Activated CD8-positive, alpha-beta memory T cell treated with anti-CD3 and anti-CD28 coated beads, Interleukin-2, amount 10 ng/mL, durations not matched to agents 7 days and 5 days (primary cell): Measurements from ENCODE around the gene UBE2E2. TPM values are rescaled to one million over a fixed set of nuclear protein-coding genes. Genes with fewer than 3 reads are reported as not detected.

Experiments
- ATAC-seq: fragments of 150-1000 bp; cut with Tn5 transposase; one replicate; pipeline ENCODE4 v1.10.0; 2021; ENCODE audit warnings: moderate library complexity
- CTCF ChIA-PET: fragments of 350-600 bp; sonication (Branson Sonifier 250); formaldehyde crosslinking; loops from one replicate; lab custom pipeline; 2021; ENCODE audit warnings: antibody characterized with exemption; lab: Charles Lee
- DNase-seq: peaks from one replicate; pipeline ENCODE4 v3.0.0-alpha.2; 2020
- H3K27ac Mint-ChIP-seq: one replicate; pipeline ENCODE4 v1.8.0; 2021; ENCODE audit warnings: mild to moderate bottlenecking, mixed read lengths
- H3K27me3 Mint-ChIP-seq: one replicate; pipeline ENCODE4 v1.8.0; 2021; ENCODE audit warnings: mixed read lengths
- H3K36me3 Mint-ChIP-seq: one replicate; pipeline ENCODE4 v1.8.0; 2021; ENCODE audit warnings: mild to moderate bottlenecking, mixed read lengths
- H3K4me1 Mint-ChIP-seq: one replicate; pipeline ENCODE4 v1.8.0; 2021; ENCODE audit warnings: mixed read lengths
- H3K4me3 Mint-ChIP-seq: one replicate; pipeline ENCODE4 v1.8.0; 2021; ENCODE audit warnings: mild to moderate bottlenecking, moderate library complexity, mixed read lengths
- H3K9me3 Mint-ChIP-seq: one replicate; pipeline ENCODE4 v1.8.0; 2022; ENCODE audit warnings: low read depth, mixed read lengths
- total RNA-seq, 2 experiments: library from RNA; stranded (reverse); gene quantifications; one replicate each; pipeline ENCODE4 v1.2.3, GENCODE V29; 2021

Gene UBE2E2
- total RNA-seq, 2 experiments from 2014 or later = 0.77 to 0.82 TPM

GRCh38 chr3:23576379-23576959 is 373.3 kb downstream of the UBE2E2 start:
- Mint-ChIP-seq H3K27me3 (no peaks in the 10 kb centered on the region), H3K4me3 (no peak overlapping the region), H3K9me3 (no peaks in the 10 kb centered on the region), H3K27ac (no peak overlapping the region), H3K4me1 (no peaks in the 10 kb centered on the region), H3K36me3 (no peaks in the 10 kb centered on the region)
- ATAC-seq (no peak), DNase-seq (no peak)
- CTCF ChIA-PET = no interaction called here

GRCh38 chr3:23580096-23580713 is 377.1 kb downstream of the UBE2E2 start:
- no peaks in the 10 kb centered on the region for H3K36me3 Mint-ChIP-seq
- H3K4me3 Mint-ChIP-seq = no peak overlapping the region
- ATAC-seq (no peak), DNase-seq (no peak)
- no peak overlapping the region for H3K27ac Mint-ChIP-seq
- no peaks in the 10 kb centered on the region for H3K9me3 Mint-ChIP-seq
- no peaks in the 10 kb centered on the region for H3K27me3 Mint-ChIP-seq
- CTCF ChIA-PET = no interaction called here
- no peaks in the 10 kb centered on the region for H3K4me1 Mint-ChIP-seq

GRCh38 chr3:23583980-23584740 is 381.0 kb downstream of the UBE2E2 start:
- no peak for DNase-seq
- Mint-ChIP-seq H3K27ac (no peak overlapping the region), H3K4me3 (no peak overlapping the region), H3K4me1 (no peaks in the 10 kb centered on the region), H3K9me3 (no peaks in the 10 kb centered on the region), H3K27me3 (no peaks in the 10 kb centered on the region), H3K36me3 (no peaks in the 10 kb centered on the region)
- ATAC-seq = no peak
- CTCF ChIA-PET = no interaction called here

- ATAC-seq = no peak
- peaks cover 3% of the 10 kb centered on the region for H3K27me3 Mint-ChIP-seq
Observed at GRCh38 chr3:23587513-23587912, 384.4 kb downstream of the UBE2E2 start.

GRCh38 chr3:23588547-23588946 is 385.4 kb downstream of the UBE2E2 start:
- no peak for ATAC-seq
- H3K9me3 Mint-ChIP-seq = no peaks in the 10 kb centered on the region
- H3K27me3 Mint-ChIP-seq = peaks cover 3% of the 10 kb centered on the region
- no peak overlapping the region for H3K4me3 Mint-ChIP-seq
- CTCF ChIA-PET = no interaction called here
- no peaks in the 10 kb centered on the region for H3K36me3 Mint-ChIP-seq
- no peaks in the 10 kb centered on the region for H3K4me1 Mint-ChIP-seq
- no peak overlapping the region for H3K27ac Mint-ChIP-seq
- DNase-seq = no peak

More at GRCh38 chr3:23587513-23587912, 384.4 kb downstream of the UBE2E2 start:
- no peak for DNase-seq
- Mint-ChIP-seq H3K4me1 (no peaks in the 10 kb centered on the region), H3K36me3 (no peaks in the 10 kb centered on the region), H3K27ac (no peak overlapping the region), H3K4me3 (no peak overlapping the region), H3K9me3 (no peaks in the 10 kb centered on the region)
- CTCF ChIA-PET = no interaction called here

GRCh38 chr3:23589602-23590001 is 386.5 kb downstream of the UBE2E2 start:
- peaks cover 3% of the 10 kb centered on the region for H3K27me3 Mint-ChIP-seq
- no peaks in the 10 kb centered on the region for H3K9me3 Mint-ChIP-seq
- no peak for DNase-seq
- H3K4me1 Mint-ChIP-seq = no peaks in the 10 kb centered on the region
- H3K27ac Mint-ChIP-seq = no peak overlapping the region
- H3K4me3 Mint-ChIP-seq = no peak overlapping the region
- ATAC-seq = no peak
- H3K36me3 Mint-ChIP-seq = no peaks in the 10 kb centered on the region
- CTCF ChIA-PET = no interaction called here

GRCh38 chr3:23590424-23591273 is 387.5 kb downstream of the UBE2E2 start:
- Mint-ChIP-seq H3K36me3 (no peaks in the 10 kb centered on the region), H3K4me1 (no peaks in the 10 kb centered on the region), H3K9me3 (no peaks in the 10 kb centered on the region), H3K27ac (no peak overlapping the region), H3K27me3 (peaks cover 3% of the 10 kb centered on the region), H3K4me3 (no peak overlapping the region)
- CTCF ChIA-PET = no interaction called here
- ATAC-seq = no peak
- DNase-seq = no peak

- no peak for DNase-seq
- Mint-ChIP-seq H3K36me3 (no peaks in the 10 kb centered on the region), H3K27me3 (peaks cover 3% of the 10 kb centered on the region), H3K27ac (no peak overlapping the region), H3K9me3 (peaks cover 2% of the 10 kb centered on the region), H3K4me3 (no peak overlapping the region), H3K4me1 (no peaks in the 10 kb centered on the region)
- ATAC-seq = no peak
- CTCF ChIA-PET = no interaction called here
Observed at GRCh38 chr3:23591374-23591773, 388.2 kb downstream of the UBE2E2 start.

GRCh38 chr3:23592961-23593931 is 390.1 kb downstream of the UBE2E2 start:
- Mint-ChIP-seq H3K9me3 (peaks cover 3% of the 10 kb centered on the region), H3K4me3 (no peak overlapping the region), H3K27ac (no peak overlapping the region), H3K4me1 (no peaks in the 10 kb centered on the region), H3K36me3 (no peaks in the 10 kb centered on the region), H3K27me3 (peaks cover 3% of the 10 kb centered on the region)
- CTCF ChIA-PET = no interaction called here
- ATAC-seq (no peak), DNase-seq (no peak)

- Mint-ChIP-seq H3K4me1 (no peaks in the 10 kb centered on the region), H3K9me3 (peaks cover 3% of the 10 kb centered on the region), H3K4me3 (no peak overlapping the region), H3K27ac (no peak overlapping the region), H3K36me3 (no peaks in the 10 kb centered on the region), H3K27me3 (peaks cover 3% of the 10 kb centered on the region)
- ATAC-seq (no peak), DNase-seq (no peak)
- CTCF ChIA-PET = no interaction called here
Observed at GRCh38 chr3:23594066-23594465, 390.9 kb downstream of the UBE2E2 start.

GRCh38 chr3:23594894-23595670 is 392.0 kb downstream of the UBE2E2 start:
- DNase-seq (no peak), ATAC-seq (no peak)
- CTCF ChIA-PET = no interaction called here
- Mint-ChIP-seq H3K9me3 (peaks cover 3% of the 10 kb centered on the region), H3K27me3 (peaks cover 3% of the 10 kb centered on the region), H3K27ac (no peak overlapping the region), H3K4me1 (no peaks in the 10 kb centered on the region), H3K4me3 (no peak overlapping the region), H3K36me3 (no peaks in the 10 kb centered on the region)

- CTCF ChIA-PET = no interaction called here
- no peaks in the 10 kb centered on the region for H3K36me3 Mint-ChIP-seq
- peaks cover 2% of the 10 kb centered on the region for H3K27me3 Mint-ChIP-seq
- H3K4me3 Mint-ChIP-seq = no peak overlapping the region
- no peaks in the 10 kb centered on the region for H3K4me1 Mint-ChIP-seq
- peaks cover 3% of the 10 kb centered on the region for H3K9me3 Mint-ChIP-seq
- ATAC-seq = no peak
- H3K27ac Mint-ChIP-seq = no peak overlapping the region
- no peak for DNase-seq
Observed at GRCh38 chr3:23595851-23596250, 392.7 kb downstream of the UBE2E2 start.
